Liver (tissue), 9 donors: ENCODE data around the gene ARID4B. TPM values are rescaled to one million over a fixed set of nuclear protein-coding genes. Genes with fewer than 3 reads are reported as not detected.
"Not testable (repeated sequence)": the region's sequence is repeated elsewhere in the genome, so short reads cannot be mapped to it uniquely, and the experiment has no call there.

Experiments used
- DNase-seq: peaks from one replicate; pipeline ENCODE4 v3.0.0-alpha.2; 2017; ENCODE audit warnings: low spot score
- H3K27ac ChIP-seq, 2 donors: one replicate each; pipeline ENCODE4 v1.7.0; 2013; ENCODE audit warnings: inconsistent platforms in 2 of 2, low read length in 2 of 2, control low read depth in 1 of 2, low read depth in 1 of 2, mild to moderate bottlenecking in 1 of 2
- H3K27me3 ChIP-seq, 4 donors: one replicate each; pipeline versions ENCODE4 v1.6.1 to v1.7.0; 2013; ENCODE audit warnings: low read length in 3 of 4, inconsistent platforms in 1 of 4, mild to moderate bottlenecking in 1 of 4, moderate library complexity in 1 of 4; ENCODE audit not compliant: control insufficient read depth in 4 of 4, insufficient read depth in 4 of 4
- H3K36me3 ChIP-seq, 4 donors: one replicate each; pipeline versions ENCODE4 v1.6.1 to v1.7.0; 2013; ENCODE audit warnings: low read length in 3 of 4, mild to moderate bottlenecking in 3 of 4, low read depth in 1 of 4, moderate library complexity in 1 of 4; ENCODE audit not compliant: control insufficient read depth in 4 of 4, insufficient read depth in 3 of 4
- H3K4me1 ChIP-seq, 4 donors: one replicate each; pipeline versions ENCODE4 v1.6.1 to v1.7.0; 2013; ENCODE audit warnings: low read length in 3 of 4, mild to moderate bottlenecking in 3 of 4, moderate library complexity in 1 of 4; ENCODE audit not compliant: control insufficient read depth in 4 of 4, insufficient read depth in 4 of 4
- H3K4me3 ChIP-seq, 3 donors: one replicate each; pipeline versions ENCODE4 v1.6.1 to v1.7.0; 2013; ENCODE audit warnings: low read length in 3 of 3, control low read depth in 1 of 3, low read depth in 1 of 3, mild to moderate bottlenecking in 1 of 3
- H3K9ac ChIP-seq, 2 donors: one replicate each; pipeline ENCODE4 v1.7.0; 2013; ENCODE audit warnings: low read length in 2 of 2, mild to moderate bottlenecking in 2 of 2, moderate library complexity in 2 of 2, control low read depth in 1 of 2, low read depth in 1 of 2
- H3K9me3 ChIP-seq, 4 donors: one replicate each; pipeline versions ENCODE4 v1.6.1 to v1.7.0; 2013; ENCODE audit warnings: low read length in 3 of 4; ENCODE audit not compliant: control insufficient read depth in 4 of 4
- EGR1 ChIP-seq, 2 donors: IDR thresholded peaks; 2 replicates each; pipeline ENCODE4 v1.6.1; 2016 to 2018; ENCODE audit warnings: antibody characterized with exemption in 2 of 2, low read depth in 2 of 2
- FOXA1 ChIP-seq: IDR thresholded peaks from 2 replicates; pipeline ENCODE4 v1.6.1; 2016; ENCODE audit warnings: antibody characterized with exemption
- FOXA2 ChIP-seq: IDR thresholded peaks from 2 replicates; pipeline ENCODE4 v1.6.1; 2016; ENCODE audit warnings: antibody characterized with exemption
- GABPA ChIP-seq, 2 donors: IDR thresholded peaks in 1 of 2; conservative IDR thresholded peaks in 1 of 2; 2 replicates each; pipeline ENCODE4 v1.6.1; 2016; ENCODE audit warnings: antibody characterized with exemption in 2 of 2, mild to moderate bottlenecking in 1 of 2, moderate library complexity in 1 of 2
- HNF4A ChIP-seq, 2 donors: conservative IDR thresholded peaks; 2 replicates each; pipeline ENCODE4 v1.6.1; 2016; ENCODE audit warnings: antibody characterized with exemption in 2 of 2, mild to moderate bottlenecking in 2 of 2
- HNF4G ChIP-seq: IDR thresholded peaks from 2 replicates; pipeline ENCODE4 v1.6.1; 2016; ENCODE audit warnings: antibody characterized with exemption
- NR2F2 ChIP-seq: IDR thresholded peaks from 2 replicates; pipeline ENCODE4 v1.6.1; 2016; ENCODE audit warnings: antibody characterized with exemption
- RAD21 ChIP-seq, 2 donors: IDR thresholded peaks; 2 replicates each; pipeline ENCODE4 v1.6.1; 2016; ENCODE audit warnings: antibody characterized with exemption in 2 of 2, mild to moderate bottlenecking in 2 of 2
- RXRA ChIP-seq, 2 donors: IDR thresholded peaks; 2 replicates each; pipeline ENCODE4 v1.6.1; 2017 to 2018; ENCODE audit warnings: antibody characterized with exemption in 2 of 2, mild to moderate bottlenecking in 1 of 2
- SP1 ChIP-seq: IDR thresholded peaks from 2 replicates; pipeline ENCODE4 v1.6.1; 2018; ENCODE audit warnings: antibody characterized with exemption, mild to moderate bottlenecking
- TAF1 ChIP-seq: conservative IDR thresholded peaks from 2 replicates; pipeline ENCODE4 v1.6.1; 2016; ENCODE audit warnings: antibody characterized with exemption, mild to moderate bottlenecking
- YY1 ChIP-seq: IDR thresholded peaks from 2 replicates; pipeline ENCODE4 v1.6.1; 2016; ENCODE audit warnings: antibody characterized with exemption, mild to moderate bottlenecking
- WGBS: extraction: QIAGEN DNeasy Blood & Tissue Kit; methylation state at CpG from one replicate; pipeline ENCODE4 v1.1.7; 2013; 5-methylcytosine and 5-hydroxymethylcytosine counted together
- polyA plus RNA-seq, 2 donors: library from polyadenylated mRNA; stranded (reverse) in 1 of 2; unstranded in 1 of 2; fragments of 200-250 nt in 1 of 2; fragments of >200 nt in 1 of 2; fragmentation: Nextera tagmentation in 1 of 2; extraction: Ambion mirVana in 1 of 2; gene quantifications; one replicate each; pipeline versions ENCODE4 v1.2.1 to v1.2.3, GENCODE V29; 2013 to 2015
- total RNA-seq, 2 donors: library from RNA; depleted of rRNA; stranded (reverse); fragments of >200 nt; gene quantifications; one replicate each; pipeline ENCODE4 v1.2.3, GENCODE V29; 2014
- TF ChIP-seq, protein P1 (sequence below): fragments of 150-350 bp; IDR thresholded peaks from 2 replicates; pipeline ENCODE4 v1.5.1; 2017; ENCODE audit warnings: improper control_type of control experiment, low read depth, low read length; ENCODE audit not compliant: missing input control
- TF ChIP-seq, protein P2 (sequence below): IDR thresholded peaks from 2 replicates; pipeline ENCODE4 v1.6.1; 2016; ENCODE audit warnings: antibody characterized with exemption
- TF ChIP-seq, protein P3 (sequence below): IDR thresholded peaks from 2 replicates; pipeline ENCODE4 v1.6.1; 2016; ENCODE audit warnings: antibody characterized with exemption, mild to moderate bottlenecking
- donor health status: healthy.
- donor health status: healthy.
- donor health status: healthy.
- donor health status: healthy.
- donor health status: healthy.

Gene ARID4B
- total and polyA plus RNA-seq, 4 donors = 4.2 to 27.3 (median 21.3) TPM

DNA sequence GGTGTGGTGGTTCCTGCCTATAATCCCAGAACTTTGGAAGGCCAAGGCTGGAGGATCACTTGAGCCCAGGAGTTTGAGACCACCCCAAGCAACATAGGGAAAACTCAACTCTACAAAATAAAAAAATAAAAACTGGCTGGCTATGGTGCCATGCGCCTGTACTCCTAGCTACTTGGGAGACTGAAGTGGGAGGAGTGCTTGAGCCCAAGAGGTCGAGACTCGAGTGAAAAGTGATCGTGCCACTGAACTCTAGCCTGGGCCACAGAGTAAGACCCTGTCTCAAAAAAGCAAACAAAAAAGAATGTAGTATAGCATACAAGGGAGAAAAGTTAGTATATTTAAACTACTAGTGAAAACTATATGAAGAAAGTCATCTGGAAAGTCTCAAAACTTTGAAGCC, 66.7 kb downstream of the ARID4B start:
- Histone ChIP-seq H3K27me3 (no peaks in the 10 kb centered on the region), H3K4me1 (peaks cover 0 to 3% (median 2%) of the 10 kb centered on the region in 4 donors), H3K9ac (no peak overlapping the region), H3K36me3 (no peaks in the 10 kb centered on the region), H3K27ac (no peak overlapping the region), H3K9me3 (no peaks in the 10 kb centered on the region), H3K4me3 (no peak overlapping the region)
- TF ChIP-seq HNF4A (conservative IDR thresholded peaks at IDR 0.05) = no peak
- TF ChIP-seq, protein P1, sequence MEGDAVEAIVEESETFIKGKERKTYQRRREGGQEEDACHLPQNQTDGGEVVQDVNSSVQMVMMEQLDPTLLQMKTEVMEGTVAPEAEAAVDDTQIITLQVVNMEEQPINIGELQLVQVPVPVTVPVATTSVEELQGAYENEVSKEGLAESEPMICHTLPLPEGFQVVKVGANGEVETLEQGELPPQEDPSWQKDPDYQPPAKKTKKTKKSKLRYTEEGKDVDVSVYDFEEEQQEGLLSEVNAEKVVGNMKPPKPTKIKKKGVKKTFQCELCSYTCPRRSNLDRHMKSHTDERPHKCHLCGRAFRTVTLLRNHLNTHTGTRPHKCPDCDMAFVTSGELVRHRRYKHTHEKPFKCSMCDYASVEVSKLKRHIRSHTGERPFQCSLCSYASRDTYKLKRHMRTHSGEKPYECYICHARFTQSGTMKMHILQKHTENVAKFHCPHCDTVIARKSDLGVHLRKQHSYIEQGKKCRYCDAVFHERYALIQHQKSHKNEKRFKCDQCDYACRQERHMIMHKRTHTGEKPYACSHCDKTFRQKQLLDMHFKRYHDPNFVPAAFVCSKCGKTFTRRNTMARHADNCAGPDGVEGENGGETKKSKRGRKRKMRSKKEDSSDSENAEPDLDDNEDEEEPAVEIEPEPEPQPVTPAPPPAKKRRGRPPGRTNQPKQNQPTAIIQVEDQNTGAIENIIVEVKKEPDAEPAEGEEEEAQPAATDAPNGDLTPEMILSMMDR = no peak
- TF ChIP-seq, protein P2, sequence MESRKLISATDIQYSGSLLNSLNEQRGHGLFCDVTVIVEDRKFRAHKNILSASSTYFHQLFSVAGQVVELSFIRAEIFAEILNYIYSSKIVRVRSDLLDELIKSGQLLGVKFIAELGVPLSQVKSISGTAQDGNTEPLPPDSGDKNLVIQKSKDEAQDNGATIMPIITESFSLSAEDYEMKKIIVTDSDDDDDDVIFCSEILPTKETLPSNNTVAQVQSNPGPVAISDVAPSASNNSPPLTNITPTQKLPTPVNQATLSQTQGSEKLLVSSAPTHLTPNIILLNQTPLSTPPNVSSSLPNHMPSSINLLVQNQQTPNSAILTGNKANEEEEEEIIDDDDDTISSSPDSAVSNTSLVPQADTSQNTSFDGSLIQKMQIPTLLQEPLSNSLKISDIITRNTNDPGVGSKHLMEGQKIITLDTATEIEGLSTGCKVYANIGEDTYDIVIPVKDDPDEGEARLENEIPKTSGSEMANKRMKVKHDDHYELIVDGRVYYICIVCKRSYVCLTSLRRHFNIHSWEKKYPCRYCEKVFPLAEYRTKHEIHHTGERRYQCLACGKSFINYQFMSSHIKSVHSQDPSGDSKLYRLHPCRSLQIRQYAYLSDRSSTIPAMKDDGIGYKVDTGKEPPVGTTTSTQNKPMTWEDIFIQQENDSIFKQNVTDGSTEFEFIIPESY = no peak
- no peak for TF ChIP-seq TAF1
- no peak for TF ChIP-seq GABPA (IDR thresholded peaks at IDR 0.05 in 1 of 2, conservative IDR thresholded peaks at IDR 0.05 in 1 of 2)
- TF ChIP-seq RAD21 (IDR thresholded peaks at IDR 0.05) = no peak
- no peak for TF ChIP-seq HNF4G
- TF ChIP-seq EGR1 (IDR thresholded peaks at IDR 0.05; ENCODE audit: low read depth in 2 of 2) = no peak
- no peak for TF ChIP-seq FOXA2
- TF ChIP-seq, protein P3, sequence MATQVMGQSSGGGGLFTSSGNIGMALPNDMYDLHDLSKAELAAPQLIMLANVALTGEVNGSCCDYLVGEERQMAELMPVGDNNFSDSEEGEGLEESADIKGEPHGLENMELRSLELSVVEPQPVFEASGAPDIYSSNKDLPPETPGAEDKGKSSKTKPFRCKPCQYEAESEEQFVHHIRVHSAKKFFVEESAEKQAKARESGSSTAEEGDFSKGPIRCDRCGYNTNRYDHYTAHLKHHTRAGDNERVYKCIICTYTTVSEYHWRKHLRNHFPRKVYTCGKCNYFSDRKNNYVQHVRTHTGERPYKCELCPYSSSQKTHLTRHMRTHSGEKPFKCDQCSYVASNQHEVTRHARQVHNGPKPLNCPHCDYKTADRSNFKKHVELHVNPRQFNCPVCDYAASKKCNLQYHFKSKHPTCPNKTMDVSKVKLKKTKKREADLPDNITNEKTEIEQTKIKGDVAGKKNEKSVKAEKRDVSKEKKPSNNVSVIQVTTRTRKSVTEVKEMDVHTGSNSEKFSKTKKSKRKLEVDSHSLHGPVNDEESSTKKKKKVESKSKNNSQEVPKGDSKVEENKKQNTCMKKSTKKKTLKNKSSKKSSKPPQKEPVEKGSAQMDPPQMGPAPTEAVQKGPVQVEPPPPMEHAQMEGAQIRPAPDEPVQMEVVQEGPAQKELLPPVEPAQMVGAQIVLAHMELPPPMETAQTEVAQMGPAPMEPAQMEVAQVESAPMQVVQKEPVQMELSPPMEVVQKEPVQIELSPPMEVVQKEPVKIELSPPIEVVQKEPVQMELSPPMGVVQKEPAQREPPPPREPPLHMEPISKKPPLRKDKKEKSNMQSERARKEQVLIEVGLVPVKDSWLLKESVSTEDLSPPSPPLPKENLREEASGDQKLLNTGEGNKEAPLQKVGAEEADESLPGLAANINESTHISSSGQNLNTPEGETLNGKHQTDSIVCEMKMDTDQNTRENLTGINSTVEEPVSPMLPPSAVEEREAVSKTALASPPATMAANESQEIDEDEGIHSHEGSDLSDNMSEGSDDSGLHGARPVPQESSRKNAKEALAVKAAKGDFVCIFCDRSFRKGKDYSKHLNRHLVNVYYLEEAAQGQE = no peak
- no peak for TF ChIP-seq RXRA (IDR thresholded peaks at IDR 0.05)
- TF ChIP-seq YY1 = no peak
- DNase-seq = no peak
- WGBS = 85% methylated on average over 4 of the region's 4 CpGs

DNA sequence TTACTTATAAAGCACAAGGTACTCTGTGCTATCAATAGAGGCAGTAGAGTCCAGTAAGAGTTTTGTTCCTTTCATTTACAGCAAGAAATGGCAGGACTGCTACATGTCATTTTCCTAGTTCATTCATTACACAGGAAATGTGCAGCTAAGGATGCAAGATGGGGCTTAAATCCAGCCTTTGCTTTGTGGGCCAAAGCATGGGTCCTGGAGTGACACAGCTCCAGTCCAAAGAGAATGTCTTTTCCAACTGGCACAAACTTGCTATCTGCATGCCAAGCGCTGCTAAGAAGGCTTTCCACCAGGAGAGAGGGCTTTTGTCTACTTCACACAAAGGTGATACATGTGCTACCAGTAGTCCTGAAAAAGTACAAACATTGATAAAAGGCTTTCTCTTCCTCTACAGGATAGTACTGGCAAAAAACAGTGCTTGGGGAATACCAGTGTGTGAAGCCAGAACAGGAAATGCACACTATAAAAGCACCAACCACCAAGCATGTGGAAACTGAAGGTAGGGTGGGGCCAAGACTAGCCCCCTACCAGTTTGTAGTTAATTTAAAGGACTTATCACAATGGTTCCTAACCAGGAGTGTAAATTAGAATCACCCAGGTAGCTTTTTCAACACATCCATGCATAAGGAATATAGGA, 68.7 kb downstream of the ARID4B start:
- Histone ChIP-seq H3K4me3 (no peak overlapping the region), H3K27me3 (no peaks in the 10 kb centered on the region), H3K9me3 (no peaks in the 10 kb centered on the region), H3K9ac (no peak overlapping the region), H3K4me1 (peaks cover 0 to 3% (median 2%) of the 10 kb centered on the region in 4 donors), H3K36me3 (no peaks in the 10 kb centered on the region), H3K27ac (no peak overlapping the region)
- no peak for DNase-seq
- WGBS = 89% methylated on average over 1 of the region's 1 CpG
- TF ChIP-seq FOXA1 (no peak), HNF4G (no peak), EGR1 (IDR thresholded peaks at IDR 0.05; ENCODE audit: low read depth in 2 of 2) (no peak), SP1 (no peak), RXRA (IDR thresholded peaks at IDR 0.05) (no peak), FOXA2 (no peak), NR2F2 (no peak)

DNA sequence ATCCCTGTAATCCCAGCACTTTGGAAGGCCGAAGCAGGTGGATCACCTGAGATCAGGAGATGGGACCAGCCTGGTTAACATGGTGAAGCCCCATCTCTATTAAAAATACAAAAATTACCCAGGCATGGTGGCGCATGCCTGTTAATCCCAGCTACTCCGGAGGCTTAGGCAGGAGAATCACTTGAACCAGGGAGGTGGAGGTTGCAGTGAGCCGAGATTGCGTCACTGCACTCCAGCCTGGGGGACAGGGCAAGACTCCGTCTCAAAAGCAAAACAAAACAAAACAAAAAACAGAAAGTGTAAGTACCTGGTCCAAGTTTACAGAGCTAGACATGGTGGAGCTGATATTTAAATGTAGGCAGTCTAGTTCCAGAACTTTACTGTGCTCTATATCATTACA, 69.9 kb downstream of the ARID4B start:
- H3K9ac ChIP-seq, H3K27ac ChIP-seq, H3K36me3 ChIP-seq, DNase-seq, H3K9me3 ChIP-seq, H3K4me3 ChIP-seq, H3K27me3 ChIP-seq: not testable (repeated sequence)
- 80% methylated on average over 6 of the region's 6 CpGs for WGBS
- peaks cover 0 to 11% (median 3%) of the 10 kb centered on the region in 4 donors for H3K4me1 ChIP-seq
